ELR (cell line): ENCODE results near the gene CCSER1.
"Not testable (repeated sequence)": the region's sequence is repeated elsewhere in the genome, so short reads cannot be mapped to it uniquely, and the experiment has no call there.

ENCODE experiments used
- DNase-seq: peaks from one replicate; pipeline ENCODE4 v3.0.0-alpha.2; 2015; ENCODE audit warnings: low read depth

The CCSER1 gene

DNA sequence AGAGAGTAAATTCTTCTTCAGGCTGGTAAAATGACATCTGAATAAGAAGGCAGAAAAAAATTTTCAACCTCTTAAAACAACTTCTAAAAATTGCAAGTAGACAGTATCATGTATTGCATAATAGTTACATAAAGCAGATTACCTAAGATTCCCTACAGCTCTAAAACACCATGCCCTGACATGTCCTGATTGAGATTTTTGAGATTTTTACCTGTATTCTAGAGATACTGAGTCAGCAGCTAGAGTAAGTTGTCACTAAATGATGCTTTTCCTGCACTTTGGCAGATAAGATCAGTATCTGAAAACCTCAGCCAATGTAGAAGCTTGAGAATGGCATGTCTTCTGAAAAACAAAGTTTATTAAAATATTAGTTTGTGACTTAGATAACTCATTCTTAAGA is 713.6 kb downstream of the CCSER1 start:
- DNase-seq = no peak

DNA sequence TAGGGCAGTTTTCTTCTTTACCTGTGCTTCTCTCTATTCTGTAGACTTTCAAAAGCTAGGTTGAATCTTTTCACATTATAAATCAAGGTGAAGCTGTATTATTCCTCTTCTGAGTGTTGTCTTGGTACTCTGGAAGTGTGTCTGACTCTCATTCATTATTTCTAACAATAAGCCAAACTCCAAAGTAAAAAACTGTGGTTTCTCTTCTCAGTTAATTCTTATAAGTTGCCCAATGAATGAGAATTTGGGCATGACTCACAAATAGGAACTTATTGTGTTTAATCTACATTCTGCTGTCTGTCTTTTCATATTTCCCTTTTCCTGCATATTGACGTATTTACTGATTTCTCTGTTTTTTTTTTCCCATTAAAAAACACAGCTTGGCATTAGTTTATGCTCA is 714.5 kb downstream of the CCSER1 start:
- no peak for DNase-seq

DNA sequence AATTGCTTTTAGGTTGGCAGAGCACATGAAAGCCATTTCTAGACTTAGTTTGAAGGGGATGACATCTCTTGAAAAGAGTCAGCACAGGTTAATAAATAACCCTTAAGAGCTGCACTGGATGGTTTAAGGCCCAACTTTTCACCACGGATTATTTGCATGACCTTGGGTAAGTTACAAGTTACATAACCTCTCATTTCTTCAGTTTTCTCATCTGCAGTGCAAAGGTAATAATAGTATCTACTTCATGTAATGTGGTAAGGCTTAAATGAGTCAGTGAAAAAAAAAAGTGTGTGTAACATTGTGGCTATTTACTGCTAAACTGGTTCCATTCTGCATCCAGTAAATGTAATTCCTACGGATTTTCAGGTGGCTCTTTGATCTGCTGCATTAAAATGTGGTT is 715.8 kb downstream of the CCSER1 start:
- no peak for DNase-seq

DNA sequence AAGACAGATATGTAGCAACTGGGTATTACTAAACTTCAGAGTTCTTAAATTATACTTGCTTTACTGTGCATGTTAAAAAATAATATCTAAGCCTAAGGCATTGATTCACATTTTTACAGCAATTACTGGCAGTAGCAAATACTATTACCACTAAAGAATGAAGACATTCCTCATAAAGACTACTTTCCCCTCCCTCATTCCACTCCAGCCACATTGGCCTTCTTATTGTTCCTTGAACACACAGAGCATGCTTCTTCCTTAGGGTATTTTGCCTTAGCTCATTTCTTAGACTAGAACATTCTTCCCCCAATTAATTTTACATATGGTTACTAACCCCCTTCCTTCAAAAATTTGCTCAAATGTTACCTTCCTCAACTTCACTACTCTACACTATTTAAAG is 717.0 kb downstream of the CCSER1 start:
- no peak for DNase-seq

DNA sequence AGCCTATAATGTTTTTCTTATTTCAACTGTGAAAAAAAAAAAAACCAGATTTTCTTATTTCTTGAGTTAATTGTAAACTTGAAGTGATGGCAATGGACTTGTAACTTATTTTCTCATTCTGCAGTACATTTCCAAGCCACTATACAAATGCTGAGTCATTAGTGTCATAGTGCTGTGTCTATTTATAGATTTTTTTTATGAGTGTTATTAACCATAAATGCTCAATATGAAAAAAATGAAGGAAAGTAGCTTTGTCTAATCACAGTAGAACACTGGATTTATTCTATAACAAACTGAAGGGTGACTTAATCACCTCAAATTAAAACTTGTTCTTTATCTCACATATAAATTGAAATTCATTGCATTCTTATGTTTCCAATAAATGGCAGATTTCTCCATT is 718.6 kb downstream of the CCSER1 start:
- DNase-seq = no peak

DNA sequence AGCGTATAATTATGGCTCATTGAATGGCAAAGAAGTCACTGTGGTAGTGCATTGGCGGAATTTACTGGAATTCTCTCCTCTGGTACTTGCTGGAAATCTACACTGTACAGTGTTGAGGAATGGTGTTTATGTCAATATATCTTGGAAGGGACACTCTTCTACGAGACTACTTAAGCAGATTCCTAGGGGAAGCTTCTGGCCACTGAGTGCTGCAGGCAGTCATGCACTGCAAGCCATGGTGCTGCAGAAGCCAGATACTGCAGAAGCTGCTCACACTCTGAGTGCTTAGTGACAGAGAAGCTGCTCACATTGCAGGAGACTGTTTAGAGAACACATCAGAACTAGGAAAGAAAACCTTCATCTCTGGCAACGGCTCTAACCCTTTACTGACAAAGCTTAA is 725.0 kb downstream of the CCSER1 start:
- no peak for DNase-seq

DNA sequence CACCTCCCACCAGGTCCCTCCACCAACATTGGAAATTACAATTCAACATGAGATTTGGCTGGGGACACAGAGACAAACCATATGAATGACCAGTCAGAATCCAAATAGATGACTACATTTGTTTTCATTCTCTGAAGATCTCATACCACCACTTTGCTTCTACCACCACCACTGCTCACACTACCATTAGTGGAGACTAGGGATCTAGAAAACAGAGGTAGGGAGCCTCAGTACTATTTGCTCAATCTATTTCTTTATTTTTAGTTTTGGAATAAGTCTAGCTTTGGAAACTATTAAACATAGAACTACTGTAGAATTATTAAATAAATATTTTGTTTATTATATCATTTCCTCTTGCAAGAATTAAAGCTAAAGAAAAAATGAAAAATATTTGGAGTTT is 727.9 kb downstream of the CCSER1 start:
- no peak for DNase-seq

DNA sequence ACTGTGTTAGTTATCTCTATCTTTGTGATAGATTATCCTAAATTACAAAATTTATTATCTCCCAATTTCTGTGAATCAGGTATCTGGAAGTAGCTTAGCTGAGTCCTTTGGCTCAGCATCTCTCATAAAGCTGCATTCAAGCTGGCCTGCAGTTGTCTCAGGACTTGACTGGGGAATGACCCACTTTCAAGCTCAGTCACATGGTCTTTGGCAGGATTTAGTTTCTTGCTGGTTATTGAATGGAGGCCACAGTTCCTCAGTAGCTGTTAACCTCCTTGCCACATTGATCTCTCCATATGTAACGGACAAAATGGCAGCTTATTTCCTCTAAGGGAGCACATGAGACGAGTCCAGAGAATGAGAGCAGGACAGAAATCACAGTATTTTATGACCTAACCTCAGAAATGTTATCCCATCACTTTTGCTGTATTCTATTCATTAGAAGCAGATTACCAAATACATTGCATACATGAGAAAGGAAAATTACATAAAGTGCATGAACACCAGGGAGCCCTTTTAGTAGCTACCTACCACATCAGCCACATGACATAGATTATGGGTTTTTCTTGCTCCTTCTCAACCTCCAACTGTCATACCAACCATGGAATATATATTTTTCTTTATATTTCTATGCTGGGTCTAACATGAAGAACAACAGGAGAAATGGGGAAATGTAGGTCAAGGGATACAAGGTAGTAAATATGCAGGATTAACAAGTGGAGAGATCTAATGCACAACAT is 730.1 kb downstream of the CCSER1 start:
- DNase-seq = no peak

DNA sequence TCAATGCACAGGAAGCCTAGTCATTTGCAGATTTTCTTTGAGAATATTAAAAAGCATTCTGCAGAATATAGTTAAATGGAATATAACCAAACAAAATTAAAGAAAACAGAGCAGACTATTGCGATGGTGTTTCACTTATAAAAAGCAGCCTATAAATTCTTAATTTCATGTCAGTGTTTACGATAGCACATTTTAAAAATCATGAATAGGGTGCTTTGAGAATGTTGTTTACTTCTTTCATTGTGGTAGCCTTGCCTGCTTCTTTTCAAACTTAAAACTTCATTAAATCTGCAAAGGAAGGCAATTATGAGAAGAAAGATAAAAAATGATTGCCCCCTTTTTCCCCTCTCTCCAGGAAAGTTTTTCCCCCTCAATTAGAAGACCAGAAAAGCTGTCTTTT is 748.6 kb downstream of the CCSER1 start:
- no peak for DNase-seq

DNA sequence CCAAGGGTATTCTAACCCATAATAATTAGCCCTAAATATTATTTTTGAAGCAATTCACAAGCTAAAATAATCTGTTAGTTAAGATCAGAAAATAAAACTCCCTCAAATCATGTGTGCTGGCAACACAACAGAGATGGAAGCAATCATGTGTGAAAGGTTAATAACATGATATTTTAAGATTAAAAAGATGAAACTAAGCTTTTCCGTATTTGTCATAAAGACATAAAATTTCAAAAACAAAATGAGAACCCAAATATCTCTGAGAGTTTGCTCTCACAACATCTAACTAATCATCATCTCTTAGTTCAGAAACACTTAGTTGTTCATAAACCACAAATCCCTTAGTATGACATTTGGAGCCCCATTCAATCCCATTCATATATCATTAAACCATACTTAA is 749.1 kb downstream of the CCSER1 start:
- DNase-seq = no peak

DNA sequence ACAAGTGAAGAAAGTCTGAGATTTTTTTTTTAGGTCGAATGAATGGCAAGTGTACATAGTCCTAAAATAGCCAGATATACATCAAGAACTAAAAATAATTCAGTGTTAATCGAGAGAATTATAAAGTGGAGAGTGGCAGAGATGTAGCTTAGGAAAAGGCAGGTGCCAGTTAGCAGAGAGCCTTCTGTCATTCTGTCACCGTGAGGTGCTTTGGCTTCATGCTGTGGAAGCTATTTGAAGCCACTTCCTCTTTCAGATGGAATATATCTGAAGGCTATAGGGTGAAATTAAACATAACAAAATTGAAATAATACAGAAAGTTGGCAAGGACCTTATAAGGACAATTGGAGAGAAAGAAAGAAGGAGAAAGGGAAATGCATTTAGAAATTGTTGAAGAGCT is 756.3 kb downstream of the CCSER1 start:
- DNase-seq = no peak

DNA sequence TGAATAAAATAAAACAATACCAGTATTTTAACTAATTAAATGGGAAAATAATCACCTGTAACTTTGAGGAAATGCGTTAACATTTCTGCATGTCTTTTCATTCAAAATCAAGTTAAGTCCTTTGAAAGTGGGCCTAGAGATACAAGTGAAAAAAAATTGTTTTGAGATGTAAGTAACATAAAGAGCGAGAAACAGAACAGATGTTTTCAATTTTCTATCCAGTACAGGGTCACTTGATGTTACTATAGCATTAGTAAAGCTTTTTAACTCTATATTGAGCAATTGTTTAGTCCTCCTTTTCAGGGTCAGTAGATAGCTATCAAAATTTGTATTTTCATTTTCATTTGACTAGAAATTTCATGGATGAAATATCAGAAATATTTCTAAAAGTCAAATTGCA is 761.4 kb downstream of the CCSER1 start:
- DNase-seq = no peak

DNA sequence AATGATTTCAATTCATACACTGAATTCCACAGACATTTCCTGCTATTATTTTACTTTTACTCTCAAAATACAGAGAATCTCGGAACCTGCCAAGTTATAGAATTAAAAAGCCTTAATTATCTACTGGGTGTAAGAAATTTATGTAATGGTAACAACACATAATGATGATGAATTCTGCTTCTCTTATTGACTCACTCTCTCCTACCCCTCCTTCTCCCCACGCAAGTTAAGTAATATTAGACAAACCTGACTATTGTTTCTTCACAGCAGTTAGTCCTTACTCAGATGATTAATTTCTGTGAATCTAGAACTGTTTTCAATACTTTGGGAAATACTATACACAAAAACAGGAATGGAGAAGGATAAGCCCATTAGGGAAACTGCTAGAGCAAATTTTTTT is 762.0 kb downstream of the CCSER1 start:
- no peak for DNase-seq

DNA sequence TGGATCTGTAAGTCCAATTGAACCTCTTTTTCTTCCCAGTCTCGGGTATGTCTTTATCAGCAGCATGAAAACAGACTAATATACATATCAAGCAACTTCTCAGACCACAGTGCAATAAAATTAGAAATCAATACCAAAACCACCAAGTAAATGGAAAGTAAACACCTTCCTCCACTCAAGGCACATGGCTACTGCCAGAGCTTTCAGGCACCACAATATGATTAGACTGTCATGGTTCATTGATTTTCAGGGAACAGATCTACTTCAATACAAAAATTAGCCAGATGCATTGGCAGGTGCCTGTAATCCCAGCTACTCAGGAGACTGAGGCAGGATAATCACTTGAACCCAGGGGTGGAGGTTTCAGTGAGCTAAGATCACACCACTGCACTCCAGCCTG is 776.2 kb downstream of the CCSER1 start:
- DNase-seq = not testable (repeated sequence)

DNA sequence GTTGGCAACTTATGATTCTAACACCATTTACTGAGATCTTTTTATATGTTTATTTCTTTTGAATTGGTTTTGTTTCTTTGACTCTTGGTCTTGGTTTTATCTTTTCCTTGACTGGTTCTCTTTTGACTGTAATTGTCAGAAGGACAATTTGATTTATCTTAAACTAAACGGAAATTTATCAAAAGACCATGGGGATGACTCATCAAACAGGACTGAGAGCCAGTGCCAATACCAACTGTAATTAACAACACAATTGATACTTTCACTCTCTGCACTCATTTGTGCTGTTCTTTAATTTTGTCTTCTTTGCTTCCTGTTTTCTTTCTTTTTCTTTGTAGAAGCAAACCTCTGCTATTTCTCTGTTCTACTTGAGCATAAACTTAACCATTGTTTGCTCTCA is 776.8 kb downstream of the CCSER1 start:
- DNase-seq = no peak

DNA sequence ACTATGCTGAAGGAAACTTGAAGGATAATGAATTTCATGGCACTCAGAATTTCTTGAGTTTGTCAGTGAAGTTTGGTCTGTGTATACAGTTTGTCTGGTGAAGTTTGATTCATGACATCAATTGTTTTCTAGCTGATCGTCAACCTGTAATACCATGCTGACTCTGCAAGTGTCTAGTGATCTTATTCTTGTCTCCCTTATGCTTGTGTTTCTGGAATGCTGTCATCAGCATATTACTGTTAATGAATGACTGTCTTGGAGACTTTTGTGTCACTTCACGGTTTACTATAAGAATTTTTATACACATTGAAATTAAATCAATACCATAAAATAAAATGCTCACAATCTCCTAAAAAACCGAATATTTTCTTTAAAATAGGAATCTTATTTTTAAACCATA is 779.0 kb downstream of the CCSER1 start:
- DNase-seq = no peak

DNA sequence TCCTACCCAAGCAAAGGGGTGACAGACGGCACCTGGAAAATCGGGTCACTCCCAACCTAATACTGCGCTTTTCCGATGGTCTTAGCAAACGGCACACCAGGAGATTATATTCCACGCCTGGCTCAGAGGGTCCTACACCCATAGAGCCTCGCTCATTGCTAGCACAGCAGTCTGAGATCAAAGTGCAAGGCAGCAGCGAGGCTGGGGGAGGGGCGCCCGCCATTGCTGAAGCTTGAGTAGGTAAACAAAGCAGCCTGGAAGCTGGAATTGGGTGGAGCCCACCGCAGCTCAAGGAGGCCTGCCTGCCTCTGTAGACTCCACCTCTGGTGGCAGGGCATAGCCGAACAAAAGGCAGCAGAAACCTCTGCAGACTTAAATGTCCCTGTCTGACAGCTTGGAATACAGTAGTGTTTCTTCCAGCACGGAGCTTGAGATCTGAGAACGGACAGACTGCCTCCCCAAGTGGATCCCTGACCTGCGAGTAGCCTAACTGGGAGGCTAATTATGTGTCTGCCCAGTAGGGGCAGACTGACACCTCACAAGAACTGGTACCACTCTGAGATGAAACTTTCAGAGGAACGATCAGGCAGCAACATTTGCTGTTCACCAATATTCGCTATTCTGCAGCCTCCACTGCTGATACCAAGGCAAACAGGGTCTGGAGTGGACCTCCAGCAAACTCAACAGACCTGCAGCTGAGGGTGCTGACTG is 784.7 kb downstream of the CCSER1 start:
- DNase-seq = not testable (repeated sequence)

DNA sequence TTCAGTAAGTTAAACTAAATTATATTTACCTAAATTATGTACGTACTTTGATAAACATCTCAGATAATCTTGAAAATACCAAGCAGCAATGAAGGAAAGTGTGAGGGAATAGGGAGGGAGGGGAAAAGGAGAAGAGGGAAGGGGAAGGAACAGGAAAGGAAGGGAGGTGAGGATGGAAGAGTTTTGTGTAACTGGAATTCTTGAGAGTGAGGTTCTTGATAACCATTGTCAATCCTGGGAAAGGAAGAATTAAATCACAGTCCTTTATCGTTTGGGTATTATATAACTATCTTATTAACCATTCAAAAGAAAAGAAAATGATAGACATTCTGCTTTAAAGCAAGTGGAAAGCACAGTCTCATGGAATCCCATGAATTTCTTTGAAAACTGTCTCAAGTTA is 795.0 kb downstream of the CCSER1 start:
- no peak for DNase-seq

DNA sequence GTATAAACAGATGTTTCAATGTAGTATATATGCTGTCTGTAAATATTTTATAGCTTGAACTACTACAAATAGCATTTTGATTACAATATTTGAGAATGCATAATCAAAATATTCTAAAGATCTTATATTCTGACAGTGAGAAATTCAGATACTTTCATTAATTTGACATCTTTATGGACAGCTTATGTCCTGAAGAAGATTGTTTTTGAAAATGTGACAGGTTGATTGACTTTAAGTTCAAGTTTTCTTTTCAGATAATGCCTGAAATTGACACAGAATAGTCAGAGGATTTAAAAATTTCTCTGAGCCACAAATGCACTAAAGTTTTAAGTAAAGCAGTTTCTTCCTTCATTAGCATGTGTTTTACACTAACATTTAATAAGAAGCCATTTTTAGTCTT is 799.8 kb downstream of the CCSER1 start:
- DNase-seq = no peak

DNA sequence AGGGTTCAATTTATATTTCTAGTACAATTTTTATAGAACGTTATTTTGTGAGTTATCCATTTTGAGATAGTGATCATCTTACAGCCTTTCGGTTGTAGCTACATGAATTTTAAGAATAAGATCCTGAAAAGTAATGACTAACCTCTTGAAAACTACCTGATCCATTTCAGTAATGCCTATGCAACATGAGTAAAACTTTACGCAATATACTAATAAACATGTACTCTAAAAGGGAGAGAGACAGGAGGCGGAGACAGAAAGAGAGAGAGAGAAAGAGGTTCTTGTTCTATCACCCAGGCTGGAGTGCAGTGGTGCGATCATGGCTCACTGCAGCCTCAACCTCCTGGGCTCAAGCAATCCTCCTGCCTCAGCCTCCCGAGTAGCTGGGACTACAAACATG is 816.1 kb downstream of the CCSER1 start:
- no peak for DNase-seq

DNA sequence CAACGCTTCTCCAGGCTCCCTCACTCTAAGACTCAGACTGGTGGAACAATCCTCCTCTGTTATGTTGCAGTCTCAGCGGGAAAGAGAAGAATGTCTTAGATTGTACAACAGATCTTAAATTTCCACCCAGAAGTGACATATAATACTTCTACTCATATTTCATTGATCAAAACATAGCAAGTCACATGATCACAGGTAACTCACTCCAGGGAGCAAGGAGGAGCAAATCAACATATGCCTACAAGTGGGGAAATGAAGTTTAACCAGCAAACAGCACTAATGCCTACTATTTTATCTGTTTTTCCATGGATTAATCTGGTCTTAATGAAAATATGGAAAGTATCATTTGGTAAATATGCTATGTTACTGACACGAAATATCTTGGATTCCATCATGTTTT is 819.8 kb downstream of the CCSER1 start:
- no peak for DNase-seq

DNA sequence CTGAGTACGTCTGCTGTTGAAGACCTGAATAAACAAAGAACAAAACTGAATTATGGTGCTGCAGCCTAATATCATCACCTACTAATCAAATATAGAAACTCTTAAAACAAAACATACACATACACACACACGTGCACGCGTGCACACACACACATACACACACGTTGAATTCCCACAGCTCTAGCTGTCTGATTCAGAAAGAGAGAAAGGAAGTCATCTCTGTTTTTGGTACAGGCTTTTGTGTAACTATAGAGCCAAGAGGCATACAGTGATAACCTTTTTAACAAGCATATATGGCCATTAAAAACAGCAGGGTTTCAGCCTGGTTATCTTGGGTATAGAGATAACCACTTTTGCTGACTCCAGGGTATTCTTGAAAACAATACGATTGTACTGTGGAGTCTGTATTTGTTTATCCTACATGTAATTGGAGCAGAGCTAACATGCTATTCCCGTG is 823.2 kb downstream of the CCSER1 start:
- DNase-seq = no peak

DNA sequence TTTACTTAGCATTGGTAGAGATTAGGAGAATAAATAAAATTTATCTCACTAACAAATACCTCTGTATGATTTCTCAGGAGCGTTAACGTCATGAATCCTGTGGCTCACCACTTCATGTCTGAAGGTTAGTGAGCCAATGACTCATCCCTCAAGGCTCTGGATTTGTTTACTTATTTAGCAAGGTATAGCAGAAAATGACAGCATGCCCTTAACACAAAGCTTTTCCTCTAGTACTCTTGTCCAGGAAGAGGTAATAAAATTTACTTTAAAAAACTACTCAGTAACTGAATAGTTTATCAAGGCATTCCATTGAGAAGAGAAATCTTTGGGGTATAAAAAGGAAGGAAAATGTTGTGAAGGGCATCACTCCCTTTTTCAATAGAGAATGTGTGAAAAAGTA is 823.8 kb downstream of the CCSER1 start:
- peak; percentile 10 for DNase-seq
